ENCODE data around the gene RUNX2. TPM values are rescaled to one million over a fixed set of nuclear protein-coding genes. Genes with fewer than 3 reads are reported as not detected.

Gene RUNX2
- total and polyA plus RNA-seq, 3 donors from 2014 or later: 2.9 to 6.0 (median 4.3) TPM

GRCh38 chr6:45474376-45474775 lies 146.2 kb downstream of the RUNX2 start:
- Histone ChIP-seq H3K4me1 (no peaks in the 10 kb centered on the region), H3K36me3 (ENCODE audit: low read depth, missing control alignments) (no peaks in the 10 kb centered on the region), H3K4me3 (no peak overlapping the region), H3K27ac (no peak overlapping the region), H3K9me3 (no peaks in the 10 kb centered on the region), H3K27me3 (no peaks in the 10 kb centered on the region)
- intact Hi-C loops (cut with DNase I; ENCODE audit: low total_unique reads): no loop called here
- WGBS, 2 donors: 65 to 67% methylated on average over 2 of the region's 2 CpGs
- no peak for DNase-seq
- TF ChIP-seq POLR2A (IDR thresholded peaks at IDR 0.05): no peak
- no peak for TF ChIP-seq CTCF (IDR thresholded peaks at IDR 0.05)

DNA sequence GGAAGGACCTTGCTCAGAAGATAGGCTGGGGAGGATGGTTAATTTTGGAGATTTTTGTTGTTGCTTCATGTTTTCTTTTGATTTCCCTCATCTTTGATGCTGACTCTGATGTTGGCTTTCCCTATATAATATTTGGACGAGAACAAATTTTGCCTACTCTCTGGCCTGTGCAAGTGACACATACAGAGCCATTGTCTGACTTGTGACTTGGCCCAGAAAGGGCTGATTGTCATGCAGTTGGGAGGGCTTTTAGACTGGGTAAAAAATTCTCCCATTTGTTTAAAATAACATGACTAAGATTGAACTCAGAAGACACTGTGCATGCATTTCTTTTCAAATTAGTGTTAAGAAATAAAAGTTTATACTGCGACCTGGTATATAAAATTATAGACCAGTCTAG lies 148.2 kb downstream of the RUNX2 start:
- intact Hi-C loops (cut with DNase I; ENCODE audit: low total_unique reads): no loop called here
- no peak for DNase-seq
- H3K9me3 ChIP-seq: no peaks in the 10 kb centered on the region
- H3K27ac ChIP-seq: no peak overlapping the region
- H3K4me3 ChIP-seq: no peak overlapping the region
- no peaks in the 10 kb centered on the region for H3K27me3 ChIP-seq
- WGBS, 2 donors: 94% methylated on average over 2 of the region's 2 CpGs
- H3K4me1 ChIP-seq: no peaks in the 10 kb centered on the region
- TF ChIP-seq POLR2A (IDR thresholded peaks at IDR 0.05) (no peak), CTCF (IDR thresholded peaks at IDR 0.05) (no peak)
- no peaks in the 10 kb centered on the region for H3K36me3 ChIP-seq (ENCODE audit: low read depth, missing control alignments)

DNA sequence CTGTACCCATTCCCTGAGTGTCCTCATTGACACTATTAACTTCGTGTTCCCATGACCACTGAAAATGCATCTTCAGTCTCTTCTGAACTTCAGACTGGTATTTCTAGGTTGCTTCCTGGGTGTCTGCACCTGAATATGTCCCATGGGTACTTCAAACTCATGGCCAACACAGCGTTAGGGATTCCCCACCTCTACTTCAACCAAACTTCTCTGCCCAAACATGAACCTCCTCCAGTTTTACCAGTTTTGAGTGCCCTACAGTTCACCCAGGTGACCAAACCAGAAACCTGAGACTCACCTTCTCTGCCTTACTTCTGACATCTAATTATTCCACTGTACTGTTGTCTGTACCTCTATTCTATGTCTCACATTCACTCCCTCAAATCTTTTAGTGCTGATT lies 149.1 kb downstream of the RUNX2 start:
- WGBS, 2 donors: 92 to 97% methylated on average over 2 of the region's 2 CpGs
- TF ChIP-seq CTCF (IDR thresholded peaks at IDR 0.05) (no peak), POLR2A (IDR thresholded peaks at IDR 0.05) (no peak)
- H3K27ac ChIP-seq: no peak overlapping the region

DNA sequence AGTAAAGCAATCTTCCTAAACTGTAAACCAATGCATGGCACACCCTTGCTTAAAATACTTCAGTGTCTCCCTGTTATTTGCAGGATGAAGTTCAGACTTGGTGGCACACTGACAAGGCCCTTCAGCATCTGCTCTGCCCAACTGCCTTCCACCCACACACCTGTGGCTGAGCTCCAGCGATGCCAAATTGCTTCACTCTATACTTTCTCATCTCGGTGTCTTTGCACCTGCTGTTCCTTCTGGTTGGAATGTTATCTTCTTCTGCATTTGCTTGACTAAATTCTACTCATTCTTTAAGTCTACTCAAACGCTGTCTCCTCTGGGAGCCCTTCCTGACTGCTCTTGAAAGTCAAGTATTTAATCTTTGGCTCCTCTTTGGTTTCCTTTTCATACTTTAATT lies 149.7 kb downstream of the RUNX2 start:
- Histone ChIP-seq H3K4me1 (no peaks in the 10 kb centered on the region), H3K4me3 (no peak overlapping the region), H3K36me3 (ENCODE audit: low read depth, missing control alignments) (no peaks in the 10 kb centered on the region), H3K9me3 (no peaks in the 10 kb centered on the region), H3K27me3 (no peaks in the 10 kb centered on the region), H3K27ac (no peak overlapping the region)
- 90 to 96% methylated on average over 3 of the region's 3 CpGs for WGBS, 2 donors
- TF ChIP-seq CTCF (IDR thresholded peaks at IDR 0.05) (no peak), POLR2A (IDR thresholded peaks at IDR 0.05) (no peak)
- no peak for DNase-seq
- intact Hi-C loops (cut with DNase I; ENCODE audit: low total_unique reads): no loop called here

More for the DNA sequence above, 149.1 kb downstream of the RUNX2 start:
- H3K4me3 ChIP-seq: no peak overlapping the region
- no peaks in the 10 kb centered on the region for H3K4me1 ChIP-seq
- H3K9me3 ChIP-seq: no peaks in the 10 kb centered on the region
- H3K27me3 ChIP-seq: no peaks in the 10 kb centered on the region
- H3K36me3 ChIP-seq (ENCODE audit: low read depth, missing control alignments): no peaks in the 10 kb centered on the region
- intact Hi-C loops (cut with DNase I; ENCODE audit: low total_unique reads): no loop called here
- no peak for DNase-seq

DNA sequence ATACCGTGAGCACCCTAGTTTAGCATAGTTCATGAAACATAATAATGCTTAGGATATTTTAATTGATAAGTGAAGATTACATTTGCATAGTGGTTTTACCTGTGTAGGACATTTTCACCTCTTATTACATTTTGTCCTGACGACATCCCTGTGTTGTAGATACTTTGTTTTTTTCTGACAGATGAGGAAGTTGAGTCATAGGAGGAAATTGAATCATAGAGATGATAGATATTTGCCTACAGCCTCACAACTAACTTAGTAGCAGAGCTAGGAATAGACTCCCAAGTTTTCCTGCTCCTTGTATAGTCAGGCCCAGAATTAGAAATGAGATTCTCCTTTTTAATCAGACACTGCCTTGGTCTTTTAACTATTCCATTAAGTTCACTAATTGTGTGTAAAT lies 150.1 kb downstream of the RUNX2 start:
- DNase-seq: no peak
- intact Hi-C loops (cut with DNase I; ENCODE audit: low total_unique reads): no loop called here
- no peak for TF ChIP-seq CTCF (IDR thresholded peaks at IDR 0.05)
- TF ChIP-seq POLR2A (IDR thresholded peaks at IDR 0.05): no peak
- 75 to 80% methylated on average over 2 of the region's 2 CpGs for WGBS, 2 donors
- H3K9me3 ChIP-seq: no peaks in the 10 kb centered on the region
- H3K27me3 ChIP-seq: no peaks in the 10 kb centered on the region
- H3K4me1 ChIP-seq: no peaks in the 10 kb centered on the region
- H3K27ac ChIP-seq: no peak overlapping the region
- no peaks in the 10 kb centered on the region for H3K36me3 ChIP-seq (ENCODE audit: low read depth, missing control alignments)
- no peak overlapping the region for H3K4me3 ChIP-seq

Data from testis (tissue), 3 donors.